ENCODE results near the gene RNU6-9. TPM values are rescaled to one million over a fixed set of nuclear protein-coding genes. Genes with fewer than 3 reads are reported as not detected.
A peak's percentile ranks its signal among the peaks of the same experiment; 100 is the strongest.

The RNU6-9 gene
- total and polyA plus RNA-seq, 2 of the 13 experiments (the other 11 are each of a cell fraction or from before 2014, with no cell fraction given) = under 0.01 TPM; not detected in 1

- TF ChIP-seq ZNF180 (CRISPR knock-in tag; IDR thresholded peaks at IDR 0.05; ENCODE audit: borderline replicate concordance, low read depth) (no peak), ZBTB26 (CRISPR knock-in tag; IDR thresholded peaks at IDR 0.05; ENCODE audit: borderline replicate concordance) (no peak), MED13 (CRISPR knock-in tag; IDR thresholded peaks at IDR 0.05) (no peak), ZSCAN31 (CRISPR knock-in tag; IDR thresholded peaks at IDR 0.05; ENCODE audit: low read depth) (no peak; the same call in 1 of the 2 replicates), HBP1 (CRISPR knock-in tag; IDR thresholded peaks at IDR 0.05; ENCODE audit: low read depth) (no peak), RARA (CRISPR knock-in tag; IDR thresholded peaks at IDR 0.05) (no peak), MLLT10 (CRISPR knock-in tag; IDR thresholded peaks at IDR 0.05) (no peak), ZNF512B (CRISPR knock-in tag; IDR thresholded peaks at IDR 0.05; ENCODE audit: borderline replicate concordance) (no peak), SALL2 (CRISPR knock-in tag; IDR thresholded peaks at IDR 0.05) (0 out of 2 replicates have a peak, but pooled peaks have one; percentile 3), KDM5B (CRISPR knock-in tag; IDR thresholded peaks at IDR 0.05; ENCODE audit: borderline replicate concordance) (no peak), ZNF263 (CRISPR knock-in tag; IDR thresholded peaks at IDR 0.05) (no peak), MXD4 (CRISPR knock-in tag; IDR thresholded peaks at IDR 0.05) (no peak), NFATC3 (CRISPR knock-in tag; IDR thresholded peaks at IDR 0.05) (no peak), NFKB2 (CRISPR knock-in tag; IDR thresholded peaks at IDR 0.05; ENCODE audit: borderline replicate concordance) (0 out of 2 replicates have a peak, but pooled peaks have one; percentile 4), ZNF598 (CRISPR knock-in tag; IDR thresholded peaks at IDR 0.05; ENCODE audit: borderline replicate concordance) (no peak), SKI (IDR thresholded peaks at IDR 0.05; ENCODE audit: partially characterized antibody) (no peak), NCOA1 (CRISPR knock-in tag; IDR thresholded peaks at IDR 0.05) (no peak), SSRP1 (CRISPR knock-in tag; IDR thresholded peaks at IDR 0.05) (no peak), ATF5 (CRISPR knock-in tag; IDR thresholded peaks at IDR 0.05; ENCODE audit: low read depth) (no peak), ZNF10 (CRISPR knock-in tag; IDR thresholded peaks at IDR 0.05; ENCODE audit: borderline replicate concordance, low read depth) (no peak), CTCF (CRISPR knock-in tag; IDR thresholded peaks at IDR 0.05) (no peak), ZNF430 (CRISPR knock-in tag; IDR thresholded peaks at IDR 0.05) (peak; percentile 6; the same call in 1 of the 2 replicates), ZNF331 (CRISPR knock-in tag; IDR thresholded peaks at IDR 0.05) (no peak), ZNF205 (CRISPR knock-in tag; IDR thresholded peaks at IDR 0.05) (no peak)
These were observed 41.0 kb downstream of the RNU6-9 start (continued) for GRCh38 chr19:934197-934840.

Measured in HepG2 (cell line).